NCI-H1417 (cell line): ENCODE measurements around the gene SAFB.

Experiments used
- DNase-seq, 3 experiments: peaks; one replicate each; lab custom pipeline; 2025; lab: John Stamatoyannopoulos, UW

The SAFB gene

GRCh38 chr19:5622465-5623396 is at the start of gene SAFB, which contains the start of gene SAFB2:
Gene SAFB, plus strand, starts transcription at chr19:5623083. Its CDS starts 123 bp downstream, at chr19:5623206.
Gene SAFB2, minus strand, starts transcription at chr19:5622776. Its CDS starts 61 bp downstream, at chr19:5622715.
- peak; percentile 98 to 100 (median 100) for DNase-seq

- DNase-seq, result no peak
Observed at GRCh38 chr19:5575590-5575989, 47.3 kb upstream of the SAFB start.

GRCh38 chr19:5578097-5578846 is 44.6 kb upstream of the SAFB start:
- DNase-seq, result peak in 2 of 3 experiments; percentile 72 to 74

- DNase-seq, result no peak
Observed at GRCh38 chr19:5579286-5579685, 43.6 kb upstream of the SAFB start.

DNA sequence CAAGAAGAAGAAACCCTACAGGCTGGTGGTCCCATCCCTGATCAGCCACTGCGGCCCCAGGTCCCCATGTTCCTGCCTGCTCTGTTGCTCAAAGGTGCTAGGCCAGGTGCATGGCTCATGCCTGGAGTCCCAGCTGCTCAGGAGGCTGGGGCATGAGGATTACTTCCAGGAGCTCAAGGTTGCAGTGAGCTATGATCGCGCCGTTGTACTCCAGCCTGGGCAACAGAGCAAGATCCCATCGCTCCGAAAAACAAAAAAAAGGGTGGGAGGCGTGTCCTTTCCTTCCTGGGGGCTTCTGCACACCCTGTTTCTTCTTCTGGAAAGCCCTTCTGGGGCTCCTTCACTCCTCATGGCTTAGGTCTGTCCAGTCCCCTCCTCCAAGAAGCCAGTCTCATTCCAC is 43.2 kb upstream of the SAFB start:
- no peak for DNase-seq

GRCh38 chr19:5580161-5580571 is 42.7 kb upstream of the SAFB start:
- peak; percentile 43 to 96 (median 85) for DNase-seq

DNA sequence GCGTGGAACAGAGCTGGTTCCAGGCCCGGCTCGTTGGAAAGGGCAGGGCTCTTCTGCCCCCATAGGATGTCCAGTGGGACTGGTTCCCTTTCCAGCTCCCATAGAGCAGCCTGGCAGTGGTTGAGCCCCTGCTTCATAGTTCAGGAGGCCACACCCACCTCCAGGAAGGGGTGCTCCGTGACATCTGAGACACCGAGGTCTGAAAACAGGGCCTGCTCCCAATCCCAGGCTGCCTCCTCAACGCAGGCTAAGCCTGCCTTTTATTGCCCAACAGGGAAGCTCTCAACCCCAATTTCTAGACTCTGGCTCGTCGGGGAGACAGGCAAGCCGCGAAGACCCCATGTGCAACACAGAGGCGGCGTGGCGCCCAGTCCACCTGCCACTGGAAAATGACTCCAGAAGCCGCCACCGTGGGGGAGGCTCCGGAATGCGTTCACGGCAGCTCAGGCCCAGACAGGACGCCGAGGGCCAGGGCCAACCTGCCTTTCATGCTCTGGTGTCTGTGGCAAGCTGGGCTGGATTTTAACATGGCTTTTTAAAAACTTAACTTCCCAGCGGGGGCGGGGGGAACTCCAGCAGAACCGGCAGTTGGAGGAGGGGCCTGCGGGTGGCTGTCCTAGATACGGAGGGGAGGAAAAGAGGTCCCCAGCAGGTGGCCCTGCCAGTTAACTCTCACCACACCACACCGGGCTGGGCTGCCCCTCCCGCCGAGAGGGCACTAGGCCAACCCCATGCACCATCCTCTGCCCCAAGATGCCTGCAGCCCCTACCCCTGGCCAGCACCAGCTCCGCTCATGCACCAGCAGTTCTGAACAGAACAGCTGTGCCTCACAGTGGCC is 37.2 kb upstream of the SAFB start:
- peak in 2 of 3 experiments; percentile 4 to 22 for DNase-seq

- DNase-seq, result no peak
Observed at GRCh38 chr19:5586300-5587070, 36.4 kb upstream of the SAFB start.

- DNase-seq, result no peak
Observed at GRCh38 chr19:5587071-5587455, 35.8 kb upstream of the SAFB start.

DNA sequence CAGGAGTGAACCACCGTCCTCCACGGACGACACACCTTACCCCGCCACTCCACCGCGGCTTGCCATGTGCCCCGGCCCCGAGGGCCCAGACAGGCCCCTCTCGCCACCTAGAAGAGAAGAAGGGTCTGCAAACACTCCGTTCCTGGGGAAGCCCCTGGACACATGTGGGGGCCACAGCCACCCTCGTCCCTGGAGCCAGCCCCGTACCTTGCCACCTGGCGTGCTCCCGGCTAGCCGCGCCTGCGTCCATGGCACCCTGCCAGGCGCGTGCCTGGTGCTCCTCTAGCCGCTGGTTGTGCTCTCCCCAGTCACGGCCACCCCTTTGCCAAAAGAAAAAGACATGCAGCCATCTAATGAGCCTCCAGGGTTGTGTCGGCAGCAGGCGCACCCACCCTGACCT is 35.2 kb upstream of the SAFB start:
- DNase-seq, result peak in 2 of 3 experiments; percentile 50 to 56

DNA sequence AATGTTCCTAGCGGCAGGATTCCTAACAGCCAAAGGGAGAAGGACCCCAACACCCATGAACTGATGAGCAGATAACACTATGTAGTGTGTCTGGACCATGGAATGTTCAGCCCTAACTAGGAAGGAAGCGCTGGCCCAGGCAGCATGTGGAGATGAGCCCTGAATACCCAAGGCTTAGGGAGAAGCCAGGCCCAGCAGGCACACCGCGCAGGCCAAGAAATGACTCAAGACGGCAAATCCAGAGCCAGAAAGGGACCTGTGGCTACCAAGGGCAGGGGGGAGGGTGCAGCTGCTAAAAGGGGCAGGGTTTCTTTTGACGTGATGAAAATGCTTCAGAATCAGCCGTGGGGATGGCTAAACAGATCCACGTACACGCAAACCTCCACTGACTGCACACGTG is 34.4 kb upstream of the SAFB start:
- DNase-seq, result no peak

DNA sequence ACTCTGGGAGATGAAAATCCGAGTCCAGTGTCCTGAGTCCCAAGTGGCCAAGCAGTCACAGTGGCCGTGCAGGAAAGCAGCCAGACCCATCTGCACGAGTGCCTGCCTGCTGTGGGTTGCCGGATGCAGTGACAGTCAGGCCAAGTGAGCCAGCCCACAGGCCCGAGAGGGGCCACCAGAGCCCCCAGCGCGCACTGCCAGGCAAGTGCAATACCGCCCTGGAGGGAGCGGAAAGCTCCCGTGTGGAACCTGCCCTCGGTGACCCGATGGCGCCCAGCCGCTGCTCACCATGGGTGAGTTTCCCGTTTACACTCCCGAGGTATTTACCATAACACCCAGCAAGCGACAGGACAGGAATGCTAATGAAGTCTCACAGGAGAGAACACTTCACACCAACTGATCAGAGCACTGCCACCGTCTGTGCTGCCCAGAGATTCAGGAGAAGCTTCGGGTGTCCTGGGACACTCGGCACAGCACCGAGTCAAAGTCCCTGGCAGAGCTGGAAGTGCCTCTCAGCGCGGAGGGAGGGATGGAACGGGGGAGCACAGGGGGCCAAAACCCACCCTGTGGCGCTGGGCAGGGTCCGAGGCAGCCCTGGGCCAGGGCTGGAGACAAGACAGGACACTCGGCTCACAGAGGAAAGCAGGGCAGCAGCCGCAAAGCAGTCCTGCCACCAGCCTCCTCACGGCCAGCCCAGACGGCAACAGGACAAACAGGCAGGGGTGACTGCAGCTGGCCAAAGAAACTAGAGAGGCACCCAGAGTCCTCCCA is 33.8 kb upstream of the SAFB start:
- DNase-seq, result no peak

GRCh38 chr19:5590151-5590864 is 32.6 kb upstream of the SAFB start:
- DNase-seq, result no peak

- no peak for DNase-seq
Observed at GRCh38 chr19:5590865-5591154, 32.1 kb upstream of the SAFB start.

GRCh38 chr19:5591476-5591875 is 31.4 kb upstream of the SAFB start:
- no peak for DNase-seq

DNA sequence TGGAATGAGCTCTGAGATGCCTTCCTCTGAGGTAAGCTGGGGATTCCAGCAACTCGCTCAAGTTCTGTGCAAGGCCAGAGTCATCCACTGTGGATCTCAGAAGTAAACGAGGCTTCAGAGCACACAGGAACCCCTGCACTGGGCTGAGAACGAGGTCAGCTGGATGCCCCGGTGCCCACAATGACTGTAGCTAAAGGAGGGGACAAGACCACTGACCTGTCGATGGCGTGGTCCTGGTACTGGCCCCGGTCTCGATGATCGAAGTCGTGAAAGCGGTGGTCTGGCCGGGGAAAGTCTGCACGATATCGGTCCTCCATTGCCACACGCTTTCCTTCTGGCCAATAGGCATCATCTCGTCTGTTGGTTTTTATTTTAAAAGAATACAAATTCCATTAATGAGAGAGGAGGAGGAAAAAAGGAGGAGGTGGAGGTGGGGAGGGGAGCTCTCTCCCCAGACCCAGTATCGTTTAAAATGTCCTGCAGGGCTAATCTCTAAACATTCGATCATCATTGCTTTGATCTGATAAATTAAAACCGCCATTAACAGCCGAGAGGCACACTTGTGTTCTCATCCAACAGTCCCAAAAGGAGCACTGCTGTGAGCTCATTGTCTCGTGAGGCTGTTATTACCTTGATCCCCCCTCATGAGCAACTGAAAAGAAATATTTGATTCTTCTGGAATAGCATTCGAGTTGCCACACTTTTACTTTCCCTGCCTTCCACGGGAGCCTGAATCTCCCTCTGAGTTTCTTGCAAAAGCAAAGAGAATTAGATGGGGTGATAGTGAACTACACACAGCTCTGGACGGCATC is 30.1 kb upstream of the SAFB start:
- no peak for DNase-seq

DNA sequence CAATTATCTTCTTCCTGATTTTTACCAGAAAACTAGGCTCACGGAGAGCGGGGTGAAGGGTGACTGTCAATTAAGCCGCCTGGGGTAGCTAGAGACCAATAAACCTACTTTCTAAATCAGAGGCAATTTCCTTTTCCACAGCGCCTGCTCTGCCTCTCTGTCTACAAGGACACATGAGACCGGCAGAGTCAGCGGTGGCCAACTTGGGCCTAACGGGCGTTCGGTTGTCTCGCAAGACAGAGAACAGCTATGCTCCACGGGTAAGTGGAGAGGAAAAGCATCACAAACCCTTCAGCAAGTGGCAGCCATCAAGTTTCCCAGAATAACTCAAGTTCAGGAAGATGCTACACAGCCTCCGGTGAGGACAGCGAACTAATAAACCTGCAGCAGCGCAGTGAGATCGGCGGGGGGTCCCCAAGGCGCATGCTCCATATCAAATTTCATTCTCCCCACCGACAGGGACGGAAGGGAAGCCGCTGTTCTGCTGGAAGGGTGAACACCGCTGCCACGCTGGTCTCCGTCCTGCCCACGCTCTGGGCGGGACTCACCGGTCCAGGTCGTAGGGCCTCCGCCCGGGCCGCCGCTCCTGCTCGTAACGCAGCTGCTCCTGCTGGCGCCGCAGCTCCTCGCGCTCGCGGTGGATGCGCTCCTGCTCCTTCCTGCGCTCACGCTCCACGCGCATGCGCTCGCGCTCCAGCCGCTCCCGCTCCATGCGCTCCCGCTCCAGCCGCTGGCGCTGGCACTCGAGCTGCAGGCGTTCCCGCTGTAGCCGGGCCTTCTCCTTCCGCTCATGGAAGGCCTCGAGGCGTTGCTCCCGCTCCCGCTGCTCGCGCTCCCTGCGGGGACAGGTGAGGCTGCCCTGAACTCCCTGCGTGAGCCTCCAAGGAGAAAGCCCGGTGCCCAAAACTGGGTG is 29.3 kb upstream of the SAFB start:
- DNase-seq, result no peak

- DNase-seq, result no peak
Observed at GRCh38 chr19:5594521-5594950, 28.3 kb upstream of the SAFB start.
